ENCODE data around the gene CORO6. TPM values are rescaled to one million over a fixed set of nuclear protein-coding genes. Genes with fewer than 3 reads are reported as not detected.

CORO6 gene
- total and polyA plus RNA-seq, 2 of the 13 experiments (the other 11 are each of a cell fraction or from before 2014, with no cell fraction given), result 0.42 to 0.82 TPM

GRCh38 chr17:29613352-29613837, 9.3 kb downstream of the CORO6 start:
- Histone ChIP-seq H3K4me1 (ENCODE audit: insufficient read depth, low read length) (peaks cover 55% of the 10 kb centered on the region), H3K27me3 (ENCODE audit: control insufficient read depth in 1 of 2, insufficient read depth in 2 of 2, low read length in 2 of 2) (peaks cover 2 to 44% of the 10 kb centered on the region in 2 experiments; a peak in 4 of 5 replicates), H3K79me2 (ENCODE audit: insufficient read depth, low read length) (no peaks in the 10 kb centered on the region), H3K36me3 (replicated peaks in 1 of 2; ENCODE audit: control insufficient read depth in 1 of 2, insufficient read depth in 2 of 2, low read length in 2 of 2) (no peaks in the 10 kb centered on the region), H3K27ac (ENCODE audit: extremely low read length, insufficient read depth, low read length) (no peak overlapping the region), H4K20me1 (ENCODE audit: insufficient read depth, low read length) (no peaks in the 10 kb centered on the region), H3K4me2 (ENCODE audit: low read depth, low read length) (peak overlapping the region; percentile 97), H3K4me3 (replicated peaks in 1 of 3; ENCODE audit: insufficient read depth in 1 of 3, low read depth in 2 of 3, low read length in 3 of 3) (peak overlapping the region; percentile 25 to 75 (median 43); a peak in 5 of 6 replicates), H3K9me3 (ENCODE audit: low read length) (no peaks in the 10 kb centered on the region), H2AFZ (ENCODE audit: low read length) (no peak overlapping the region), H3K9ac (ENCODE audit: insufficient read depth, low read depth, low read length) (no peak overlapping the region)
- peak; percentile 63 for ATAC-seq
- no CpG with 5 or more reads among the region's 50 CpGs for WGBS (ENCODE audit: low lambda C conversion rate)
- peak; percentile 77 for DNase-seq (ENCODE audit: low spot score)
- in situ Hi-C loops (cut with HindIII; ENCODE audit: extremely low pct_ligation_motif_present, low pct_unique_long_range_greater_than_20kb) (no loop called here), intact Hi-C loops (cut with micrococcal nuclease; ENCODE audit: unreplicated experiment) (no loop called here)
- no TSS peak for BruUV-seq (replicated peaks)
- ChIA-PET CTCF (ENCODE audit: low intra/inter-chr PET ratio, low total read pairs) (interaction anchor here (2.3 kb wide), 1 partner anchor 34 kb away, joined by 13 read pairs; no protein-coding TSS in a partner anchor), POLR2A (interaction anchor here (0.7 to 1.1 kb wide), 4 partner anchors 21 to 46 kb away, joined by 3 to 4 read pairs (median 3); no protein-coding TSS in a partner anchor)
- FAIRE-seq, result no peak
- TF ChIP-seq ZNF746 (CRISPR knock-in tag; IDR thresholded peaks at IDR 0.05) (0 out of 2 replicates have a peak, but pooled peaks have one; percentile 18), ZKSCAN1 (IDR thresholded peaks at IDR 0.05; ENCODE audit: low read length) (no peak), ZSCAN29 (CRISPR knock-in tag; conservative IDR thresholded peaks at IDR 0.05) (no peak), RBAK (CRISPR knock-in tag; IDR thresholded peaks at IDR 0.05) (no peak), HNF4A (CRISPR knock-in tag; IDR thresholded peaks at IDR 0.05) (no peak), ESRRA (CRISPR knock-in tag; IDR thresholded peaks at IDR 0.05; ENCODE audit: low read depth) (no peak), ZNF614 (CRISPR knock-in tag; IDR thresholded peaks at IDR 0.05; ENCODE audit: borderline replicate concordance) (no peak; the same call in 1 of the 2 replicates), SRSF9 (IDR thresholded peaks at IDR 0.05; ENCODE audit: borderline replicate concordance, insufficient read depth, low read depth, low read length, poor library complexity, severe bottlenecking) (no peak), ZFY (CRISPR knock-in tag; IDR thresholded peaks at IDR 0.05) (peak; percentile 75; the same call in 1 of the 2 replicates), REL (CRISPR knock-in tag; conservative IDR thresholded peaks at IDR 0.05) (peak; percentile 81; the same call in 1 of the 2 replicates), CBX1 (IDR thresholded peaks at IDR 0.05; ENCODE audit: low read depth) (peak; percentile 63), SP5 (CRISPR knock-in tag; IDR thresholded peaks at IDR 0.05; ENCODE audit: borderline replicate concordance, low read depth) (peak; percentile 80; the same call in 1 of the 2 replicates), ZBTB3 (CRISPR knock-in tag; IDR thresholded peaks at IDR 0.05; ENCODE audit: borderline replicate concordance, low read depth) (0 out of 2 replicates have a peak, but pooled peaks have one; percentile 56), NFE2L1 (CRISPR knock-in tag; IDR thresholded peaks at IDR 0.05; ENCODE audit: borderline replicate concordance) (no peak), ZNF615 (CRISPR knock-in tag; IDR thresholded peaks at IDR 0.05; ENCODE audit: borderline replicate concordance) (no peak), AKAP8 (CRISPR knock-in tag; IDR thresholded peaks at IDR 0.05) (peak; percentile 68; the same call in 1 of the 2 replicates)
- TF ChIP-seq, protein P1, sequence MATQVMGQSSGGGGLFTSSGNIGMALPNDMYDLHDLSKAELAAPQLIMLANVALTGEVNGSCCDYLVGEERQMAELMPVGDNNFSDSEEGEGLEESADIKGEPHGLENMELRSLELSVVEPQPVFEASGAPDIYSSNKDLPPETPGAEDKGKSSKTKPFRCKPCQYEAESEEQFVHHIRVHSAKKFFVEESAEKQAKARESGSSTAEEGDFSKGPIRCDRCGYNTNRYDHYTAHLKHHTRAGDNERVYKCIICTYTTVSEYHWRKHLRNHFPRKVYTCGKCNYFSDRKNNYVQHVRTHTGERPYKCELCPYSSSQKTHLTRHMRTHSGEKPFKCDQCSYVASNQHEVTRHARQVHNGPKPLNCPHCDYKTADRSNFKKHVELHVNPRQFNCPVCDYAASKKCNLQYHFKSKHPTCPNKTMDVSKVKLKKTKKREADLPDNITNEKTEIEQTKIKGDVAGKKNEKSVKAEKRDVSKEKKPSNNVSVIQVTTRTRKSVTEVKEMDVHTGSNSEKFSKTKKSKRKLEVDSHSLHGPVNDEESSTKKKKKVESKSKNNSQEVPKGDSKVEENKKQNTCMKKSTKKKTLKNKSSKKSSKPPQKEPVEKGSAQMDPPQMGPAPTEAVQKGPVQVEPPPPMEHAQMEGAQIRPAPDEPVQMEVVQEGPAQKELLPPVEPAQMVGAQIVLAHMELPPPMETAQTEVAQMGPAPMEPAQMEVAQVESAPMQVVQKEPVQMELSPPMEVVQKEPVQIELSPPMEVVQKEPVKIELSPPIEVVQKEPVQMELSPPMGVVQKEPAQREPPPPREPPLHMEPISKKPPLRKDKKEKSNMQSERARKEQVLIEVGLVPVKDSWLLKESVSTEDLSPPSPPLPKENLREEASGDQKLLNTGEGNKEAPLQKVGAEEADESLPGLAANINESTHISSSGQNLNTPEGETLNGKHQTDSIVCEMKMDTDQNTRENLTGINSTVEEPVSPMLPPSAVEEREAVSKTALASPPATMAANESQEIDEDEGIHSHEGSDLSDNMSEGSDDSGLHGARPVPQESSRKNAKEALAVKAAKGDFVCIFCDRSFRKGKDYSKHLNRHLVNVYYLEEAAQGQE (IDR thresholded peaks at IDR 0.05; ENCODE audit: borderline replicate concordance in 1 of 2, low read depth in 1 of 2, low read length in 2 of 2), result no peak
- TF ChIP-seq, protein P2, sequence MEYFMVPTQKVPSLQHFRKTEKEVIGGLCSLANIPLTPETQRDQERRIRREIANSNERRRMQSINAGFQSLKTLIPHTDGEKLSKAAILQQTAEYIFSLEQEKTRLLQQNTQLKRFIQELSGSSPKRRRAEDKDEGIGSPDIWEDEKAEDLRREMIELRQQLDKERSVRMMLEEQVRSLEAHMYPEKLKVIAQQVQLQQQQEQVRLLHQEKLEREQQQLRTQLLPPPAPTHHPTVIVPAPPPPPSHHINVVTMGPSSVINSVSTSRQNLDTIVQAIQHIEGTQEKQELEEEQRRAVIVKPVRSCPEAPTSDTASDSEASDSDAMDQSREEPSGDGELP (IDR thresholded peaks at IDR 0.05; ENCODE audit: borderline replicate concordance, low read depth), result peak; percentile 42; the same call in 1 of the 2 replicates
- TF ChIP-seq, protein P3, sequence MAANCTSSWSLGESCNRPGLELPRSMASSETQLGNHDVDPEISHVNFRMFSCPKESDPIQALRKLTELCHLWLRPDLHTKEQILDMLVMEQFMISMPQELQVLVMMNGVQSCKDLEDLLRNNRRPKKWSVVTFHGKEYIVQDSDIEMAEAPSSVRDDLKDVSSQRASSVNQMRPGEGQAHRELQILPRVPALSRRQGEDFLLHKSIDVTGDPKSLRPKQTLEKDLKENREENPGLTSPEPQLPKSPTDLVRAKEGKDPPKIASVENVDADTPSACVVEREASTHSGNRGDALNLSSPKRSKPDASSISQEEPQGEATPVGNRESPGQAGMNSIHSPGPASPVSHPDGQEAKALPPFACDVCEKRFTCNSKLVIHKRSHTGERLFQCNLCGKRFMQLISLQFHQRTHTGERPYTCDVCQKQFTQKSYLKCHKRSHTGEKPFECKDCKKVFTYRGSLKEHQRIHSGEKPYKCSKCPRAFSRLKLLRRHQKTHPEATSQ (CRISPR knock-in tag; IDR thresholded peaks at IDR 0.05; ENCODE audit: borderline replicate concordance), result peak; percentile 88; the same call in 1 of the 2 replicates
